Activated T-cell treated with anti-CD3 and anti-CD28 coated beads for 24 hours (primary cell): Measurements from ENCODE around the gene CRELD2.

Experiments used
- DNase-seq: peaks from one replicate; pipeline ENCODE4 v3.0.0-alpha.2; 2020; ENCODE audit warnings: low read depth

Gene CRELD2

DNA sequence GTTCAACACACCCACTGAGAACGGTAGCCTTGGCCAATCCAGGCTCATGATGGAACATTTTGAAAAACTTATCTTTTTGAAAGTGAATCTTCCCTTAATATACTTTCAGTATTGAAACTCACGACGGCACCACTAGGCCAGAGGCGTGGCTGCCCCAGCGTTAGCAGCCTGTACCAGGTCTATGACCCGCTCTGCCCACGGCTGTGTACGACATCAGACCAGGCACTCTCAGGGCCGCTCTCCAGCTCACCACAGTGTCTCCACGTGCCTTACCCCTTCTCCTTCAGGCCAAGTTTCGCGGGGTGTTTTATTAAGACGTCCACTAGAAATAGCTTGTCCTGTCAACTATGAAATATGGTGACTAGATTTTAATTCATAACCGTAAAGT is 31.4 kb upstream of the CRELD2 start:
- no peak for DNase-seq

DNA sequence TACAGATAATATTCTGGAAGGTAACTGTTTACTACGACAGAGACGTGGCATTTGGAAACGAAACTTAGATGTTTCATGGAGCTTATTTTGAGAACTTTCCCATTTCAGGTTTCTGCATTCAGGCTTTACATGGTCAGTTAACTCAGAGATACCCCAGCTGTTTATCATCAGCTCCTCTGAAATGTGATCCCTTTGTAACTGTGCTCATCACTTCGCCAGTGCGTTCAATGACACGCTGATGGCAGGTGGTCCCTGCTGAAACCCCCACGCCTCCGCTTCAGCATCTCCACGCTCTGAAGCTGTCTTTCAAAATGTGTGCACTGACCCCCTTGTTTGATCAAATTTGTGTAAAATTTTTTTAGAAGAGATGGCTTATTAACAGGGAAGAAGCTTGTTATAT is 30.7 kb upstream of the CRELD2 start:
- DNase-seq = no peak

DNA sequence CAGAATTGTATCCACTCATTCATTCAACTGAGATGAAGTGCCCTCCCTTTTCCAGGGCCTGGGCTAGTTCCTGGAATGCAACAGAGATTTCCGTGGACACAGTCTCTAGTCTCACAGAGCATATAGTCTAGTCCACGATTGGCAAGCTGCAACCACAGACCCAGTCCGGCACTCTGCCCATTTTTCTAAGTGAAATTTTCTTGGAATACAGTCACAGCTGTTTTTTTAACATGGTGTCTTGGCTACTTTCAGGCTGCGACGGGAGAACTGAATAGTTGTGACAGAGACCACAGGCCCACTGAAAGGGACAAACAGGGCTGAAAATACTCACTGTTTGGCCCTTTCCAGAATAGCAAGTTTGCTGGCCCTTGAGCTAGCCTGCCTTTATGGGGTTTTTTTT is 29.4 kb upstream of the CRELD2 start:
- DNase-seq = no peak

DNA sequence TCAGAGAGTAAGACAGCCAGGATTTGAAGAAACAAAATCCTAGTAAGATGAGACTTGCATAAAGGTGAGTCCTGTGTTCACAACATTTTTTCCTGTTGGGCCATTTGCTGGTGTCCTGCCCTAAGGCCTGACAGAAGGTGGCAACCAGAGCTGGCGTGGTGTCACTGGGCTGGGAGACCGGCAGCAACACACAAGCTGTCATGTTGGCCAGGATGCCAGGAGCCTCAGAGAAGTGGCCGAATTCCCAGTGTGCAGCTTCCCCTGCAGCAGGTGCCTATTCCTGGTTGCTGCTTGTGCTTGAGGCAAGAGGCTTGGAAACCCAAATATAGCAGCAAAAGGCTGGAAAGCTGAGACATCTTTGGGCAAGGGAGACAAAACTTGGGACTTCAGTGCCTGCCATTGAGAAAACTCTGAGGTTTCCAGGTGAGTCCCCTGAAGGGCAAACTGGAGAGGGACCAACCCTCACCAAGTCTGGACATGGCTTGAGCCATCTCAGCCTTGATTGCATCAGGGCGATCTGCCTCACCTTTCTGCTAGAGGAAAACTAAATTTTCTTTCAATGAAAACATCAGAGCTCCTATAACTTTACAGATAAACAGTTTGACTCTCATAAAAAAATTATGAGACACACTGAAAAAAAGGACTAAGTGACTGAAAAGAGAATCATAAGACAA is 26.1 kb upstream of the CRELD2 start:
- DNase-seq = no peak

DNA sequence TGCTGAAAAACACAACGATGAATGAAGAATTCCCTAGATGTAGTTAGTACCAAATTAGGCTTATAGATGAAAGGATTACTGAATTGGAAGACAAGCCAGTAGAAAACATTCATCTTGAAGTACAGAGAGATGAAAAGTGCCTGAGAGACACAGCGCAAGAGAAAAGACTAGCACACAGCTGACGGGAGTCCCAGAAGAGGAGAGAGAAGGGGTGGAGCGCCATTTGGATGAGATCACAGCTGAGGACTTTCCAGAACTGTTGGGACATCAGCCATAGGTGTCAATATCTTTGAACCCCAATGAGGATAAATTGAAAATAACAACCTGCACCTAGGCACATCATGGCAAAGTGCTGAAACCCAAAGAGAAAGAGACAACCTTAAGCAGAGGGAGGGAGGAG is 25.4 kb upstream of the CRELD2 start:
- no peak for DNase-seq

DNA sequence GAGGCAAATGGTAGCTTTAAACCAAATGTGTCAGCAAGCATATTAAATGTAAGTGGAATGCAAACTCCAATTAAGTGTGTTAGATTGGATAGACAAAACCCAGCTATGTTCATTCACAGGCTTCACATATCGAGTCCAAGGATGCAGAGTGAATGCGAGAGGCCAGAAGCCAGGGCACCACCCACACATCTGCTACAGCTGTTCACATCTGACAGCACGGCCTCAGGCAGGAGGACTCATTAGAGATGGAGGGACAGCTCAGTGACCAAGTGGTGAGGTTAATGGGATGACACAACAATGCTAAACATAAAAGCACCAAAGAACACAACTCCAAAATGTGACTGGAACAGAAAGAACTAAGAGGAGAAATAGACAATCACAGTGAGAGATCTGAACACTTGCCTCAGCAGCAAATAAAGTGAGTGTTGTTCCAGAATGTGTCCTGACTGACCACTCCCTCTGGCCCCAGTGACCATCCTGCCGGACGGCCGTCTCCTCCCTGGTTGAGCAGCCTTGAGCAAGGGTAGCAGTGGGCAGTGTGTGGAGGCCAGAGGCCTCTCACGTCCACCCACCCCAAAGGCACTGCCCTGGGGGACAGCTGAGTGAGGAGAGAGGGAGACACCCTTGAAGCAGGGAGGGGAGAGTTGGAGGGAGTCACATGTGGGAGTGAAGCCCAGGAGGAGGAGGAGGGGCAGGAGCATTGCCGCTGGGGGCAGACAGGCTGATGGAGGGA is 23.9 kb upstream of the CRELD2 start:
- DNase-seq = no peak

DNA sequence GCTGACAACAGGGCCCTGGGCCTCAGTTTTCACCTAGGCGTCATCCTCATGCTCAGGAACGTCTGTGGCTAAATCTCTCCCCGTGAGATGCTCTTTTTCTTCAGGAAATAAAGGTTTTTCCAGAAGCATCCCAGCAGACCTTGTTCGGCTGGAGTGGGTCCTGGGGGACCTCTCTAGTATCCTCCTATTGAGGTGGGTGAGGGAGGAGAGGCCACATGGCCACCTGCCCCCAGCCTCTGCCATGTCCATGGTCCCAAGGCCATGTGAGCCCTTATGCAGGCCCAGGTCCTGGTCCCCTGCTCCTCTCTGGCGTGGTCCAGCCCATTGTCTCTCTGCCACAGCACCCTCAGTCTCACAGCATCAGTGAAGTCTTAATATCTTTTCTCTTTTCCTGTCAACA is 22.2 kb upstream of the CRELD2 start:
- DNase-seq = no peak

DNA sequence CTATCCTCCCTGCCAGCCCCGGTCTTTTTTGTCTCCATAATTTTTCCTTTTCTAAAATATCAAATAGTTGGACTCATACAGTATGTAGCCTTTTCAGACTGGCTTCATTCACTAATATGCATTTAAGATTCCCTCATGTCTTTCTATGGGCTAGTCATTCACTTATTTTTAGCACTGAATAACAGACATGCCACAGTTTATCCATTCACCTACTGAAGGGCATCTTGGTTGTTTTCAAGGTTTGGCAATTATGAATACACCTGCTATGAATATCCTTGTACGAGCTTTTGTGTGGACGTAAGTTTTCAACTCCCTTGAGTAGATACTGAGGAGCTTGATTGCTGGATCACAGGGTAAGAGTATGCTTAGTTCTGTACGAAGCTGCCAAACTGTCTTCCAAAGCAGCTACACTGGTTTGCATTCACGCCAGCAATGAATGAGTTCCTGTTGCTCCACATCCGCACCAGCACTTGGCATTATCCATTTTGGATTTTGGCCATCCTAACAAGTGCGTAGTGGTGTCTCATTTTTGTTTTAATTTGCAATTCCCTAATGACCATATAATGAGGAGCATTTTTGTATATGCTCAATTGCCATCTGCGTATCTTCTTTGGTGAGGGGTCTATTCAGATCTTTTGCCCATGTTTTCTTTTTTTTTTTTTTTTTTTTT is 21.3 kb upstream of the CRELD2 start:
- DNase-seq = no peak

DNA sequence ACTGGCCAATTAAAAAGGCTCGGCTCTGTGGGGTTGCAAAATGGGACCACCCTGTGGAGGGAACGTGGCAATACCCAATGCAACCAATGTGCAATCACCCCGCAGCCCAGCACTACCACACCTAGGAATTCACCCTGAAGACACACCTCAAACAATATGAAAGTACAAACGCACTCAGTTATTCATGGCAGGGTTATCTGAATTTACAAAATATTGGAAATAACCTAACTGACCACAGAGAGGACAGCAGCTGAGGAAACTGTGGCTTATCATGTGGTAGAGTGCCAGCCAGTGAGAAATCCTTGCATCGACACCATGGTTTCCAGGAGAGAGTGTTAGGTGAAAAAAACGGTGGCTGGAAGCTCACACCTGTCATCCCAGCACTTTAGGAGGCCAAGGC is 18.9 kb upstream of the CRELD2 start:
- DNase-seq = no peak

DNA sequence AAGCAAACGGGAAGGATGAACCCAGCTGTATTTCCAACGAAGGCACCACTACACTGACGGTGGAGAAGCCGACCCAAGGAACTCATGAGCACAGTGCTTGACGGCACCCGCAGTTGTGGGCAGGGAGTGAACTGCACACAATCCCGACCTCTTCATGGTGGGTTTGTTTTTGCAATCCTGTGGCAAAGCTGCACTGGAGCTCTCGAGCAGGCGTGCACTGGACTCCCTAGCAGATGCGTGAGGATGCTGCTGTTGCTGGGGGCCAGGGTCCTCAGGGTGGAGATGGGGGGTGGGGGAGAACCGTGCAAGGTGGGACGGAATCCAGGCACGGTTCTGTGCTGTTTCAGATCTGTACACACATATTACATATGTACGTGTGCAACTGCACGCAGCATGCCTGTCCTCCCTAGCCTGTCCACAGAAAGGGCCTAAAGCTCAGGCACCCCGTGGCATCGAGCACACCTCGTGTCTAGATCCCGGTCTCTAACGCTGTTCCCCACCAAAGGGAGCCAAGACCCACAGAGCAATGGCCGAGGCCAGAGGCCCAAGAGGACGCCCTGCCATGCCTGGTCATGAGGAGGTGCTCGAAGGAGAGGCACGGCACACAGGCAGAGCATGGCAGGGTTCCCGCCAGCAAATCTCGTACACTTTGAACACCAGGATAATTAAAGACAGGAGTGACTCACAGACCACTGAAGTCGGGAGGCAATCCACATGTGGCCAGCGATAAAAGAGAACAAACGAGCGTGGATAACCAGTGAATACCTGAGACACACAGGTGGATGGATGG is 17.8 kb upstream of the CRELD2 start:
- DNase-seq = no peak

DNA sequence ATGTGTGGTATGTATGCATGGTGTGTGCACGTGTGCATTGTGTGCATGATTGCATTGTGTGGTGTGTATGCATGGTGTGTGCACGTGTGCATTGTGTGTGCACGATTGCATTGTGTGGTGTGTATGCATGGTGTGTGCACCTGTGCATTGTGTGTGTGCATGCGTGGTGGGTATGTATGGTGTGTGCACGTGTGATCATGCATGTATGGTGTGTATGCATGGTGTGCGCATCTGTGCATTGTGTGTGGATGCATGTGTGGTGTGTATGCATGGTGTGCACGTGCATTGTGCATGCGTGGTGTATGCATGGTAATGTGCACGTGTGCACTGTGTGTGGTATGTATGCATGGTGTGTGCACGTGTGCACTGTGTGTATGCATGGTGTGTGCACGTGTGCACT is 17.0 kb upstream of the CRELD2 start:
- no peak for DNase-seq

DNA sequence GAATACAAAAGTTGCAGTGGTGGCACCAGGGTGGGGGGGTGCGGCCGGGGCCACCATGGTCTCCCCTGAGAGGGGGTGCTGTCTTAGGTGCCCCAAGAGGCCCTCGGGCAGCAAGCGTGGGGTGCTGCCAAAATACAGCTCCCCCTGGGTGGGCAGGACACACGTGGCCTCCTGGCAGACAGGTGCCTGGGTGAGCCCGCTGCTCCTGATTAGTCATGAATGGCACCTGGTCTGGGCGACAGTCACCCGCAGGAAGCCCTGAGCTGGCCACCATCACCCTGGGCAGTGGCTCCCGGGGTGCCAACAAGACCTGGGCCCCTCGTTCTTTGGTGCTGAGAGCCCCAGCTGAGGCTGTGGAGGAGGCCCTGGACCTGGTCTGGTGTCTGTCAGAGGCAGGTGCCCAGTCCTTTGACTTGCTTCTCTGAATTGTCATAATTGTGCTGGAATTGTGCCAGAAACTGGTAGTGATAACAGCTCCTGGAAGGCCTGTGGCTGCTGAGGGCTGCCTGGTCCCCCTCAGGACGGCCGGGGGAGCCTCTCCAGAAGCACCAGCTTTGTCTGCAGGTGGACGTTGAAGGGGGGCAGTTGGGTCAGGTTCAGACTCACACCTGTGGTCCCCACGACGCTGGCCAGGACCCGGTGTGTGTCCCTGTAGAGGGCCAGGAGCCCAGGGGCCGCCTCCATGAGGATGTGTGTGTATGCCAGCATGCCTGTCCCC is 15.0 kb upstream of the CRELD2 start:
- no peak for DNase-seq

DNA sequence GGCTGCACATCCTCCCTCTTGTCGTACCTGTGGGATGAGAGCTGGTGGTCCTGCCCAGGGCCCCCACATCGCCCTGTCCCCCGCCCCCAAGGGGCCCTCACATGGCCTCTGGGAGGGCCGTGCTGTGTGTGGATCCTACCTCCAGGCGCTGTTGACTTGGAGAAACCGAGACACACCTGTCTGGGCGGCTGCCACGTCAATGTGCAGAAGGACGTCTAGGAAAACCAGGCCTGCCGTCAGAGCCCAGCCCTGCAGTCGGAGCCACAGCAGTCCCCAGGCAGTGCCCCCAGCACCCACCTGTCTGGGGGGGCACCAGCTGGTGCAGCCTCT is 14.4 kb upstream of the CRELD2 start:
- no peak for DNase-seq

DNA sequence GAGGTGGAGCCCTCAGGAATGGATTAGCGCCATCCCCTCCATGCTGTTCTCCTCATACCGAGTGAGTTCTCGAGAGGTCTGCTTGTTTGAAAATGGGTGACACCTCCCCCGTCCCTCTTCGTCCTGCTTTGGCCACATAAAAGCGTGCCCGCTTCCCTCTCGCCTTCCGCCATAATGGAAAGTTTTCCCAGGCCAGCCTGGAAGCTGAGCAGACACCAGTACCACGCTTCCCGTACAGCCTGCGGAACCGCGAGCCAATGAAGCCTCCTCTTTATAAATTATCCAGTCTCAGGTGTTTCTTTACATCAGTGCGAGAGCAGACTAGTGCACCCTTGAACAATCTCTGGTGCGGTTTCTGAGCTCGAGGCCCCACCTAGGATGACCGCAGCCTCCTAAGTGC is 13.0 kb upstream of the CRELD2 start:
- DNase-seq = no peak

DNA sequence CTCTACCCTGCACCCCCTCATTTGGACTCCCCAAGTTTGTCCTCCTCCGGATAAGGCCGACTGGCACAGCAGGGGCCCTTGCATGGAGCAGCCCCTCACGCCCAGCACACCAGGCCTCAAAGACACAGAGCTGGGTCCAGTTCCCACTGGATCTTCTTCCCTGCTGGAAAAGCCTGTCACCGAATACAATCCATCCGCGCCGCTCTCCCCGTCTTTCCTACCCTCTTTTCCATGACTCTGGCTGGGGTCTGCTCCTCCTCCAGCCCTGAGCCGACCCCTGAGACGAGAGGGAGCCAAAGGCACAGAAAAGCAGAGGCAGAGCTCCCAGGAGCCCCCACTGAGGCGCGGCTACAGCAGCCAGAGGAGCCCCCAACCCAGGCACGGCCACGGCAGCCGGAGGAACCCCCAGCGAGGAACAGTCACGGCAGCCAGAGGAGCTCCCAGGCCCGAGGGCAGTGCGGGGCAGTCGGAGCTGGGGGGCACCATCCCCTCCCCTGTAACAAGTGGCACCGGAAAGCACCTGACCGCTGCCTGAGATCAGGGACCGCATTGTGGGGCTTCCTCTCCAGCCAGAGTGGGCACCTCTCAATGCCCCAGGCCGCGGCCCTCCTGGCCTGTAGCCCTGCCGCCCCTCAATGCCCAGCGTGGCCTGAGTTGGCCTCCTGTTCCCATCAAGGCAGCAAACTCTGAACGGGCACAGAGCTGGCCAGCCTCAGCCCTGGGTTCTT is 12.2 kb upstream of the CRELD2 start:
- no peak for DNase-seq

DNA sequence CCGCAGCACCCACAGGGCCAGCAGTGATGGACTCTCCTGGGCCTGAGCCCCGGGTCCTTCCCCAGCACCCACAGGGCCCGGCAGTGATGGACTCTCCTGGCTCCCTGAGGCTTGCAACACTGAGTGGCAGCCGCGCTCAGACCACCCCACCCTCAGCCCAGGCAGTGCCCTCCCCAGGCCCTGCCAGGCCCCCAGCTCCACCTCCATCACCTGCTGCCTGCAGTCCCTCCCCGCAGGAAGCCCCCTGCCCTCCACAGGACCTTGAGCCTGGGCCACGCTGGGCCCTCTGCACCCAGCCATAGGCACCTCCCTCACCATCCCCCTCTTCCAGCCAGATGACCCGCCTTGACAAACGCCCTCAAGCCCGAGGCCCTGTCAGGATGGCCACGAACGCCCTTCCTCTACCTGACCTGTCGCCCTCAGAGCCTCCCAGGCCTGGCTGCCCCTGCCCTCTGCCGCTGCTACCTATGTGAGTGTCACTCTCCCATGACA is 11.6 kb upstream of the CRELD2 start:
- no peak for DNase-seq

DNA sequence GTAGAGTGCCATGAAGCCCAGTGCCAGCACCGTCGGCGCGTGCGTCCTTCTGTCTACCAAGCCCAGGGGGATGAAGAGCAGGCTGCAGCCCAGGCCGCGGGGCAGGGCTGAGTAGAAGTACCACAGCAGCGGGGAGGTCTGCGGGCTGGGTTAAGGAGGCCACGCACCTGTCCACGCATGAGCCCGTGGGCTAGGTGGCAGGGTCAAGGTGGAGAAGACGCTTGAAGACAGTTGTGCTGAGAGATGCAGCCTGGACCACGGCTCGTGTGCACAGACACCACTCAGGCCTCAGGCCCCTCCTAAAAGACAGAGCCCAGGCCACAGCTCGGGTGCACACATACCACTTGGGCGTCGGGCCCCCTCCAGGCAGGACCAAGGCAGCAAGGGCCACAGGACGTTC is 10.6 kb upstream of the CRELD2 start:
- no peak for DNase-seq

DNA sequence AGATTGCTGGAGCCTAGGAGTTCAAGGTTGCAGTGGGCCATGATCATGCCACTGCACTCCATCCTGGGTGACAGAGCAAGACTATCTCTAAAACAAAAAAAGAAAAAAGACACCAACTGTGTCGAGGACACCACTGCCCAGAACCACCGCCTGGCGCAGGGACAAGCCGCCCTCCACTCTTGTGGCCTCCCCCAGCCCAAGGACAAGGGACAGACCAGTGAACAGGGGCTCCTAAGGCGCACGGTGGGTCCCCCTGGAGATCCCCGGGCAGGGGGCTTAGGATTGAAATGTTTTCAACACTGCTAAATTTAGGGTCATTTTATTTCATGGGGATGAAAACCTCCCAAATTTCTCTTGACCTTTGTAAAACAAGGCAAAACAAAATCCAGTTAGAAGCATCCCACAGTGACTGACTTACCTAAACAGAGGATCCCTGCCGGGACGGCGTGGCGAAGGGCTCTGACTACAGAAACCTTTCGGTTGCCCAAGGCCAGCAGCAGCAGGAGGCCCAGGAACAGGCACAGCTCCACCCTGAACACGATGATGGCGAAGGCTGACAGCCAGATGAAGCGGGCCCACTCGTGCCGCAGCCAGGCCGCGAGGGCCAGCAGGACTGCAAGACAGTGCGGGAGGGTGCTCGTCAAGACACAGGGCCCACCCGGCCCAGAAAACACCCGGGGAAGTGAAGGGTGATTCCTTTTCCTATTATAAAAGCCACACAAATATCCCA is 8.8 kb upstream of the CRELD2 start:
- no peak for DNase-seq

DNA sequence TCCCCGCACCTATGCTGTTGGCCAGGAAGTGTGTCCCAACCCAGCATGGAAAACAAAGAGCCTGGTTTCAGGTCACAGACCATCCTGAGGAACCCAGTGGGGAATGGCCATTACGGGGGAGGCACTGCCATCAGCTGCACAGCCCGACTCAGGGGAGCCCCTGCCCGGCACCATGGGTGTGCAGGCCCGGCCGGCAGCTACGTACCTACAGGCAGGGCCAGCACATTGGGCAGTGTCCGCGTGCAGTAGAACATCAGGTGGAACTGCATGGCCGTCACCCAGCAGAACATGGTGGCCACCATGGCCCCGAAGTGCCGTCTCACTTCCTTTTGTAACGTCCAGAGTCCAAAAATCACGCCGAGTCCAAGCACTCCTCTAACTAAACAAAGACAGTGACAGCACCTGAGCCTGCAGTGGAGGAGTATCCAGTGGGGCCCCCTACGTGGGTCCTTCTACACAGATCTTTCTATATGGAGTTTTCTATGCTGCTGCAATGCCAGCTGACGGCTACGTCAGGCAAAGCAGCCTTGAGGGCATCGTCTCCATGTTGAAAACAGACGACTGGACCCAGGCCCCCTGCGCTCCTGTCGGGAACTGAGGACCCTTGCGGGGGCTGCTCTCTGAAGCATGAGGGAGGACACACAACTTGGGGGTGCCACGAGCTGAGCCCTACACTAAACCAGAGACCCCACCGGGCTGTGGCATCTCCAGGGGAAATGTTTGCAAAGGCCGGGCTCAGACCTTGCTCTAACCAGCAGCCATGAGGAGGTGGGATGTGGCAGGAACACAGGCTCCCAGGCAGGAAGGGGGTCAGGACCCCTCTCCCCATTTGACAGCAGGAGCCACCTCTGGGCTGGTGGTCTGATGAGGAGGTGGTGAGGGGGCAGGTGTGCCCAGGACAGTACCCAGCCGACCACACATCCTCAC is 7.9 kb upstream of the CRELD2 start:
- DNase-seq = no peak
